HCT116 (cell line): Measurements from ENCODE around the gene TNFRSF19. TPM values are rescaled to one million over a fixed set of nuclear protein-coding genes. Genes with fewer than 3 reads are reported as not detected.

Experiments used
- ATAC-seq: fragments of 200-7000 bp; cut with Tn5 transposase; 2 replicates; pipeline ENCODE4 v1.9.1; 2020; ENCODE audit warnings: mild to moderate bottlenecking, moderate library complexity
- BruUV-seq: library from RNA; stranded (reverse); fragments of 400-500 nt; replicated peaks from 2 replicates; lab custom pipeline; 2021; lab: Mats Ljungman, UMichigan
- CTCF ChIA-PET: fragments of 300-600 bp; sonication (Branson Sonifier 250); formaldehyde crosslinking; loops from one replicate; lab custom pipeline; 2021; ENCODE audit warnings: antibody characterized with exemption; lab: Charles Lee
- POLR2A ChIA-PET: fragments of 300-600, 350-600 bp; sonication (Branson Sonifier 250); formaldehyde crosslinking; loops from one replicate; lab custom pipeline; 2021; ENCODE audit warnings: antibody characterized with exemption; lab: Charles Lee
- RAD21 ChIA-PET, 2 experiments: fragments of 300-600 bp; sonication (Branson Sonifier 250); formaldehyde crosslinking; loops; one replicate each; lab custom pipeline; 2023; ENCODE audit warnings: low total read pairs in 2 of 2; ENCODE audit not compliant: uncharacterized antibody in 2 of 2, unreplicated experiment in 2 of 2, low non-redundant PET in 1 of 2; lab: Charles Lee
- DNase-seq: peaks from one replicate; pipeline ENCODE4 v3.0.0-alpha.2; 2010; ENCODE audit warnings: low read depth, low spot score
- H2AFZ ChIP-seq: fragments of 200-600 bp; shearing (Covaris generic), sonication (generic); 2 replicates; pipeline ENCODE4 v1.6.1; 2017; ENCODE audit warnings: low read depth, mixed run types, mixed read lengths, antibody characterized with exemption, low read length; ENCODE audit not compliant: poor library complexity, severe bottlenecking
- H3K27ac ChIP-seq: 2 replicates; pipeline ENCODE4 v1.5.1; 2012; ENCODE audit warnings: low read depth, low read length
- H3K27me3 ChIP-seq: fragments of 200-600 bp; sonication (generic); 2 replicates; pipeline ENCODE4 v1.6.1; 2016; ENCODE audit warnings: mixed run types, low read length, mixed read lengths; ENCODE audit not compliant: insufficient read depth
- H3K36me3 ChIP-seq, 2 experiments: fragments of 200-500 bp in 1 of 2; fragments of 200-600 bp in 1 of 2; sonication (Bioruptor generic) in 1 of 2; sonication (generic) in 1 of 2; 2 replicates each; pipeline versions ENCODE4 v1.5.1 to v1.6.1; 2014 to 2016; ENCODE audit warnings: low read length in 2 of 2, inconsistent platforms in 1 of 2, mixed read lengths in 1 of 2, mixed run types in 1 of 2; ENCODE audit not compliant: insufficient read depth in 2 of 2, control insufficient read depth in 1 of 2
- H3K4me1 ChIP-seq, 2 experiments: fragments of 200-600 bp in 1 of 2; sonication (generic) in 1 of 2; 2 replicates each; pipeline versions ENCODE4 v1.5.1 to v1.6.1; 2012 to 2017; ENCODE audit warnings: low read length in 2 of 2, inconsistent platforms in 1 of 2, mild to moderate bottlenecking in 1 of 2, mixed read lengths in 1 of 2, mixed run types in 1 of 2, moderate library complexity in 1 of 2; ENCODE audit not compliant: insufficient read depth in 2 of 2, control insufficient read depth in 1 of 2
- H3K4me2 ChIP-seq: fragments of 200-600 bp; sonication (generic); 2 replicates; pipeline ENCODE4 v1.6.1; 2017; ENCODE audit warnings: mixed run types, low read length, mixed read lengths
- H3K4me3 ChIP-seq, 2 experiments: fragments of 200-600 bp in 1 of 2; sonication (generic) in 1 of 2; replicated peaks in 1 of 2; 2 replicates each; pipeline ENCODE4 v1.5.1; 2011 to 2016; ENCODE audit warnings: low read length in 2 of 2, control low read depth in 1 of 2, low read depth in 1 of 2, mild to moderate bottlenecking in 1 of 2, mixed read lengths in 1 of 2, mixed run types in 1 of 2
- H3K79me2 ChIP-seq: fragments of 200-600 bp; sonication (generic); 2 replicates; pipeline ENCODE4 v1.6.1; 2017; ENCODE audit warnings: mild to moderate bottlenecking, mixed run types, low read length, moderate library complexity, mixed read lengths; ENCODE audit not compliant: insufficient read depth
- H3K9ac ChIP-seq: fragments of 200-600 bp; sonication (generic); 2 replicates; pipeline ENCODE4 v1.6.1; 2016; ENCODE audit warnings: low read length, mixed read lengths
- H3K9me2 ChIP-seq: fragments of 200-600 bp; sonication (generic), shearing (Covaris generic); 2 replicates; pipeline ENCODE4 v1.6.1; 2017; ENCODE audit warnings: mixed run types, mild to moderate bottlenecking, moderate library complexity; ENCODE audit not compliant: insufficient read depth
- H3K9me3 ChIP-seq, 2 experiments: fragments of 200-500 bp in 1 of 2; fragments of 200-600 bp in 1 of 2; sonication (Bioruptor generic) in 1 of 2; sonication (generic) in 1 of 2; 2 replicates each; pipeline ENCODE4 v1.6.1; 2014 to 2017; ENCODE audit warnings: low read length in 2 of 2, mixed read lengths in 2 of 2, inconsistent platforms in 1 of 2, low read depth in 1 of 2, mild to moderate bottlenecking in 1 of 2, mixed run types in 1 of 2, moderate library complexity in 1 of 2; ENCODE audit not compliant: control insufficient read depth in 1 of 2, insufficient read depth in 1 of 2
- H4K20me1 ChIP-seq: fragments of 200-600 bp; sonication (generic), shearing (Covaris generic); 2 replicates; pipeline ENCODE4 v1.6.1; 2017; ENCODE audit warnings: mixed run types, mild to moderate bottlenecking, moderate library complexity; ENCODE audit not compliant: insufficient read depth
- CEBPB ChIP-seq: IDR thresholded peaks from 2 replicates; pipeline ENCODE4 v1.6.1; 2012; ENCODE audit warnings: low read depth
- EGR1 ChIP-seq: IDR thresholded peaks from 2 replicates; pipeline ENCODE4 v1.6.1; 2012; ENCODE audit warnings: low read depth
- EZH2phosphoT487 ChIP-seq: fragments of 200-600 bp; IDR thresholded peaks from 2 replicates; pipeline ENCODE4 v1.6.1; 2018; ENCODE audit warnings: antibody characterized with exemption, borderline replicate concordance
- FOSL1 ChIP-seq: IDR thresholded peaks from 2 replicates; pipeline ENCODE4 v1.6.1; 2012; ENCODE audit warnings: low read depth
- POLR2A ChIP-seq: IDR thresholded peaks from 2 replicates; pipeline ENCODE4 v1.7.0; 2011; ENCODE audit warnings: borderline replicate concordance; ENCODE audit not compliant: insufficient read depth, insufficient read length; ENCODE audit errors: extremely low read depth
- RAD21 ChIP-seq: IDR thresholded peaks from 2 replicates; pipeline ENCODE4 v1.6.1; 2012; ENCODE audit warnings: low read depth, mild to moderate bottlenecking
- SIN3A ChIP-seq: IDR thresholded peaks from 2 replicates; pipeline ENCODE4 v1.6.1; 2012; ENCODE audit warnings: low read depth
- SP1 ChIP-seq: IDR thresholded peaks from 2 replicates; pipeline ENCODE4 v1.6.1; 2012; ENCODE audit warnings: low read depth
- TCF7L2 ChIP-seq: IDR thresholded peaks from 2 replicates; pipeline ENCODE4 v1.7.0; 2011; ENCODE audit warnings: borderline replicate concordance, inconsistent platforms; ENCODE audit not compliant: insufficient read depth, insufficient read length; ENCODE audit errors: extremely low read depth
- YY1 ChIP-seq: IDR thresholded peaks from 2 replicates; pipeline ENCODE4 v1.6.1; 2011; ENCODE audit warnings: low read length, low read depth, moderate library complexity, mild to moderate bottlenecking; ENCODE audit not compliant: insufficient replicate concordance; ENCODE audit errors: extremely low read depth
- ZFX ChIP-seq: fragments of 450-650 bp; IDR thresholded peaks from 2 replicates; pipeline ENCODE4 v1.6.1; 2017
- ZNF274 ChIP-seq: fragments of 200-500 bp; sonication (Bioruptor generic); IDR thresholded peaks from 2 replicates; pipeline ENCODE4 v1.6.1; 2014; ENCODE audit warnings: mild to moderate bottlenecking, low read depth, low read length, inconsistent platforms
- intact Hi-C: fragments of 100-400 bp; cut with micrococcal nuclease; formaldehyde crosslinking; loops from 2 replicates; pipeline ENCODE4 v1.10.0; 2022
- total RNA-seq: library from RNA; stranded (reverse); gene quantifications from one replicate; pipeline ENCODE4 v1.2.1, GENCODE V29; 2021; ENCODE audit not compliant: unreplicated experiment
- TF ChIP-seq, protein P1 (sequence below): IDR thresholded peaks from 2 replicates; pipeline ENCODE4 v1.6.1; 2012
- TF ChIP-seq, protein P2 (sequence below): IDR thresholded peaks from 2 replicates; pipeline ENCODE4 v1.6.1; 2011; ENCODE audit warnings: mild to moderate bottlenecking, low read length, moderate library complexity; ENCODE audit not compliant: insufficient replicate concordance; ENCODE audit errors: extremely low read depth
- TF ChIP-seq, protein P3 (sequence below): IDR thresholded peaks from 2 replicates; pipeline ENCODE4 v1.6.1; 2012; ENCODE audit warnings: low read depth
- TF ChIP-seq, protein P4 (sequence below): IDR thresholded peaks from 2 replicates; pipeline ENCODE4 v1.6.1; 2012

The TNFRSF19 gene
- total RNA-seq, 1 experiment from 2014 or later: 1.1 TPM

DNA sequence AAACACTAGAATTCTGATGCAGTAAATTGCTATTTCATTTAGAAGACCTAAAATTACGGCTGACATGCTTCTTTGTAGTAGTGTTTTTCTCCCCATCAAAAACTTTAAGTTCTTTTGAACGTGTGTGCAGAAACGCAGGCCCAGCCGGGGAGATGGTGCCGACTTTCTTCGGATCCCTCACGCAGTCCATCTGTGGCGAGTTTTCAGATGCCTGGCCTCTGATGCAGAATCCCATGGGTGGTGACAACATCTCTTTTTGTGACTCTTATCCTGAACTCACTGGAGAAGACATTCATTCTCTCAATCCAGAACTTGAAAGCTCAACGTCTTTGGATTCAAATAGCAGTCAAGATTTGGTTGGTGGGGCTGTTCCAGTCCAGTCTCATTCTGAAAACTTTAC, 98.3 kb downstream of the TNFRSF19 start:
- H4K20me1 ChIP-seq: no peaks in the 10 kb centered on the region
- DNase-seq: no peak
- H3K9me2 ChIP-seq: no peaks in the 10 kb centered on the region
- no peak for TF ChIP-seq SP1
- TF ChIP-seq, all 23 proteins: peak for 0
- ATAC-seq: no peak
- Histone ChIP-seq H3K36me3 (no peaks in the 10 kb centered on the region), H3K4me2 (no peak overlapping the region), H3K79me2 (no peaks in the 10 kb centered on the region), H3K4me1 (no peaks in the 10 kb centered on the region), H3K9me3 (no peaks in the 10 kb centered on the region), H3K9ac (no peak overlapping the region), H2AFZ (no peak overlapping the region), H3K4me3 (no peak overlapping the region), H3K27ac (no peak overlapping the region), H3K27me3 (peaks cover 1% of the 10 kb centered on the region; the same call in 1 of the 2 replicates)
- ChIA-PET RAD21 (no interaction called here), POLR2A (no interaction called here), CTCF (no interaction called here)
- no TSS peak for BruUV-seq
- intact Hi-C loops: loop anchor here (10.0 kb wide), 1 partner anchor 56 kb away; no protein-coding TSS in a partner anchor

DNA sequence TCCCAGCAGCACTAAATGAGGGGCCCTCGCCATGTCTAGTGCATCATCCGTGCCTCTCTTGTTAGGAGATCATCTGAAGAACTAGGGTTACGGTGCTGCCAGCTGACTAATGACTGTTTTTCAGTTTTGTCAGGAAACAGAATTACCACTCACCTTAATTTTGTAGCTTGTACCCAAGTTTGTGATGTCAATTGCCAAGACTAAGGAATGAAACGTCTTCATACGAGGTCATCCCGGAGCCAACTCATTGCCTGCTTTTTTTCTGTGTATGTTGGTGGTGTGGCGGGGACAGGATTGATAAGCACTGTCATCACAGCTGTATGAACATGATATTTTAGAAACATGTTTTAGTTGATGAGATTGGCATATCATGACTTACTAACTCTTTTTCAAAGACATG, 100.6 kb downstream of the TNFRSF19 start:
- no peak overlapping the region for H3K27ac ChIP-seq
- no peaks in the 10 kb centered on the region for H3K79me2 ChIP-seq
- no peak overlapping the region for H2AFZ ChIP-seq
- no peak for DNase-seq
- H3K9ac ChIP-seq: no peak overlapping the region
- no peak for ATAC-seq
- H3K4me2 ChIP-seq: no peak overlapping the region
- H3K9me2 ChIP-seq: no peaks in the 10 kb centered on the region
- intact Hi-C loops: no loop called here
- no peaks in the 10 kb centered on the region for H3K9me3 ChIP-seq
- peaks cover 15% of the 10 kb centered on the region; the same call in 1 of the 2 replicates for H3K27me3 ChIP-seq
- H3K36me3 ChIP-seq: no peaks in the 10 kb centered on the region
- ChIA-PET RAD21 (no interaction called here), POLR2A (no interaction called here), CTCF (no interaction called here)
- no peak overlapping the region for H3K4me3 ChIP-seq
- H4K20me1 ChIP-seq: no peaks in the 10 kb centered on the region
- no peaks in the 10 kb centered on the region for H3K4me1 ChIP-seq
- no TSS peak for BruUV-seq
- TF ChIP-seq CEBPB (no peak), EZH2phosphoT487 (no peak), ZFX (no peak), ZNF274 (no peak), POLR2A (no peak), RAD21 (no peak), EGR1 (no peak), TCF7L2 (no peak), FOSL1 (no peak), SIN3A (no peak), SP1 (no peak), YY1 (no peak)
- TF ChIP-seq, protein P1, sequence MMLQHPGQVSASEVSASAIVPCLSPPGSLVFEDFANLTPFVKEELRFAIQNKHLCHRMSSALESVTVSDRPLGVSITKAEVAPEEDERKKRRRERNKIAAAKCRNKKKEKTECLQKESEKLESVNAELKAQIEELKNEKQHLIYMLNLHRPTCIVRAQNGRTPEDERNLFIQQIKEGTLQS: no peak
- TF ChIP-seq, protein P2, sequence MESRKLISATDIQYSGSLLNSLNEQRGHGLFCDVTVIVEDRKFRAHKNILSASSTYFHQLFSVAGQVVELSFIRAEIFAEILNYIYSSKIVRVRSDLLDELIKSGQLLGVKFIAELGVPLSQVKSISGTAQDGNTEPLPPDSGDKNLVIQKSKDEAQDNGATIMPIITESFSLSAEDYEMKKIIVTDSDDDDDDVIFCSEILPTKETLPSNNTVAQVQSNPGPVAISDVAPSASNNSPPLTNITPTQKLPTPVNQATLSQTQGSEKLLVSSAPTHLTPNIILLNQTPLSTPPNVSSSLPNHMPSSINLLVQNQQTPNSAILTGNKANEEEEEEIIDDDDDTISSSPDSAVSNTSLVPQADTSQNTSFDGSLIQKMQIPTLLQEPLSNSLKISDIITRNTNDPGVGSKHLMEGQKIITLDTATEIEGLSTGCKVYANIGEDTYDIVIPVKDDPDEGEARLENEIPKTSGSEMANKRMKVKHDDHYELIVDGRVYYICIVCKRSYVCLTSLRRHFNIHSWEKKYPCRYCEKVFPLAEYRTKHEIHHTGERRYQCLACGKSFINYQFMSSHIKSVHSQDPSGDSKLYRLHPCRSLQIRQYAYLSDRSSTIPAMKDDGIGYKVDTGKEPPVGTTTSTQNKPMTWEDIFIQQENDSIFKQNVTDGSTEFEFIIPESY: no peak
- TF ChIP-seq, protein P3, sequence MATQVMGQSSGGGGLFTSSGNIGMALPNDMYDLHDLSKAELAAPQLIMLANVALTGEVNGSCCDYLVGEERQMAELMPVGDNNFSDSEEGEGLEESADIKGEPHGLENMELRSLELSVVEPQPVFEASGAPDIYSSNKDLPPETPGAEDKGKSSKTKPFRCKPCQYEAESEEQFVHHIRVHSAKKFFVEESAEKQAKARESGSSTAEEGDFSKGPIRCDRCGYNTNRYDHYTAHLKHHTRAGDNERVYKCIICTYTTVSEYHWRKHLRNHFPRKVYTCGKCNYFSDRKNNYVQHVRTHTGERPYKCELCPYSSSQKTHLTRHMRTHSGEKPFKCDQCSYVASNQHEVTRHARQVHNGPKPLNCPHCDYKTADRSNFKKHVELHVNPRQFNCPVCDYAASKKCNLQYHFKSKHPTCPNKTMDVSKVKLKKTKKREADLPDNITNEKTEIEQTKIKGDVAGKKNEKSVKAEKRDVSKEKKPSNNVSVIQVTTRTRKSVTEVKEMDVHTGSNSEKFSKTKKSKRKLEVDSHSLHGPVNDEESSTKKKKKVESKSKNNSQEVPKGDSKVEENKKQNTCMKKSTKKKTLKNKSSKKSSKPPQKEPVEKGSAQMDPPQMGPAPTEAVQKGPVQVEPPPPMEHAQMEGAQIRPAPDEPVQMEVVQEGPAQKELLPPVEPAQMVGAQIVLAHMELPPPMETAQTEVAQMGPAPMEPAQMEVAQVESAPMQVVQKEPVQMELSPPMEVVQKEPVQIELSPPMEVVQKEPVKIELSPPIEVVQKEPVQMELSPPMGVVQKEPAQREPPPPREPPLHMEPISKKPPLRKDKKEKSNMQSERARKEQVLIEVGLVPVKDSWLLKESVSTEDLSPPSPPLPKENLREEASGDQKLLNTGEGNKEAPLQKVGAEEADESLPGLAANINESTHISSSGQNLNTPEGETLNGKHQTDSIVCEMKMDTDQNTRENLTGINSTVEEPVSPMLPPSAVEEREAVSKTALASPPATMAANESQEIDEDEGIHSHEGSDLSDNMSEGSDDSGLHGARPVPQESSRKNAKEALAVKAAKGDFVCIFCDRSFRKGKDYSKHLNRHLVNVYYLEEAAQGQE: no peak
- TF ChIP-seq, protein P4, sequence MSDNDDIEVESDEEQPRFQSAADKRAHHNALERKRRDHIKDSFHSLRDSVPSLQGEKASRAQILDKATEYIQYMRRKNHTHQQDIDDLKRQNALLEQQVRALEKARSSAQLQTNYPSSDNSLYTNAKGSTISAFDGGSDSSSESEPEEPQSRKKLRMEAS: no peak
